NCI-H524 (cell line): ENCODE data around the gene GTF2H4.
"Not testable (repeated sequence)": the region's sequence is repeated elsewhere in the genome, so short reads cannot be mapped to it uniquely, and the experiment has no call there.

Source experiments
- DNase-seq, 2 experiments: peaks; one replicate each; lab custom pipeline; 2025; lab: John Stamatoyannopoulos, UW

GTF2H4 gene

GRCh38 chr6:30924040-30924627, 16.1 kb downstream of the GTF2H4 start:
- not testable (repeated sequence) for DNase-seq

- no peak for DNase-seq
Measured at GRCh38 chr6:30926644-30927043, 18.6 kb downstream of the GTF2H4 start.

GRCh38 chr6:30927080-30927479, 19.1 kb downstream of the GTF2H4 start:
- DNase-seq = not testable (repeated sequence)

- no peak for DNase-seq
Measured at GRCh38 chr6:30928677-30929076, 20.7 kb downstream of the GTF2H4 start.

GRCh38 chr6:30930506-30930905, 22.5 kb downstream of the GTF2H4 start:
- no peak for DNase-seq

GRCh38 chr6:30931272-30931671, 23.3 kb downstream of the GTF2H4 start:
- no peak for DNase-seq

GRCh38 chr6:30931969-30932645, 24.1 kb downstream of the GTF2H4 start, which contains the start of gene SFTA2:
SFTA2 (minus strand) TSS chr6:30932170; CDS start chr6:30932096, 74 bp downstream.
- no peak for DNase-seq

- no peak for DNase-seq
Measured at GRCh38 chr6:30932665-30933365, 24.8 kb downstream of the GTF2H4 start.

GRCh38 chr6:30935018-30935417, 27.0 kb downstream of the GTF2H4 start:
- DNase-seq = no peak

- DNase-seq = no peak
Measured at GRCh38 chr6:30937265-30937664, 29.3 kb downstream of the GTF2H4 start.

GRCh38 chr6:30938730-30939129, 30.7 kb downstream of the GTF2H4 start:
- DNase-seq = no peak

- no peak for DNase-seq
Measured at GRCh38 chr6:30939473-30939872, 31.5 kb downstream of the GTF2H4 start.

- DNase-seq = no peak
Measured at GRCh38 chr6:30940361-30940986, 32.5 kb downstream of the GTF2H4 start, which contains the start of gene MUCL3. MUCL3 (plus strand) TSS chr6:30940973; CDS start chr6:30941000, 27 bp downstream.

- DNase-seq = peak in 1 of 2 experiments; percentile 17
Measured at GRCh38 chr6:30942338-30943060, 34.5 kb downstream of the GTF2H4 start.

- DNase-seq = no peak
Measured at GRCh38 chr6:30944051-30944450, 36.0 kb downstream of the GTF2H4 start.

- no peak for DNase-seq
Measured at GRCh38 chr6:30945281-30945680, 37.3 kb downstream of the GTF2H4 start.

GRCh38 chr6:30947231-30947630, 39.2 kb downstream of the GTF2H4 start:
- DNase-seq = no peak

- no peak for DNase-seq
Measured at GRCh38 chr6:30948811-30949210, 40.8 kb downstream of the GTF2H4 start.

- DNase-seq = no peak
Measured at GRCh38 chr6:30951907-30952469, 44.0 kb downstream of the GTF2H4 start.

- DNase-seq = no peak
Measured at GRCh38 chr6:30954631-30955366, 46.8 kb downstream of the GTF2H4 start.
